ENCODE data around the gene CLEC19A.

DNA sequence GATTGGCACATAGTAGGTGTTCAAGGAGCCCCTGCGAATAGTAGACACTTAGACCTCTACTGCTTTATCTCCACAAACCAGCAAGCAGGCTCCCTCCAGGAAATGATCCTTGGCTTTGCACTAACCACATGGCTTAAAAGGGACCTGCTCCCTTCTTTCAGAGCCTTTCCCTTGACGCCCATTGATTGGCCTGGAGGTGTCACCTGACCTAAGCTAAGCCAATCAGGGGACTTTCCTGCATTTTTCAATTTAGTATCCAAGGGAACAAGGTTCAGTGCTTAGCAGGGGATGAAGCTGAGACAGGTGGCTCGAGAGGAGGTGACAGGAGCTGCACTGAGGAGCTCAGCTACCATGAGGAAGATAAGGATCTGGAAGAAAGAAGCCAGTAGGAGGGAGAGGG is 52.8 kb downstream of the CLEC19A start:
- TF ChIP-seq, protein P1, sequence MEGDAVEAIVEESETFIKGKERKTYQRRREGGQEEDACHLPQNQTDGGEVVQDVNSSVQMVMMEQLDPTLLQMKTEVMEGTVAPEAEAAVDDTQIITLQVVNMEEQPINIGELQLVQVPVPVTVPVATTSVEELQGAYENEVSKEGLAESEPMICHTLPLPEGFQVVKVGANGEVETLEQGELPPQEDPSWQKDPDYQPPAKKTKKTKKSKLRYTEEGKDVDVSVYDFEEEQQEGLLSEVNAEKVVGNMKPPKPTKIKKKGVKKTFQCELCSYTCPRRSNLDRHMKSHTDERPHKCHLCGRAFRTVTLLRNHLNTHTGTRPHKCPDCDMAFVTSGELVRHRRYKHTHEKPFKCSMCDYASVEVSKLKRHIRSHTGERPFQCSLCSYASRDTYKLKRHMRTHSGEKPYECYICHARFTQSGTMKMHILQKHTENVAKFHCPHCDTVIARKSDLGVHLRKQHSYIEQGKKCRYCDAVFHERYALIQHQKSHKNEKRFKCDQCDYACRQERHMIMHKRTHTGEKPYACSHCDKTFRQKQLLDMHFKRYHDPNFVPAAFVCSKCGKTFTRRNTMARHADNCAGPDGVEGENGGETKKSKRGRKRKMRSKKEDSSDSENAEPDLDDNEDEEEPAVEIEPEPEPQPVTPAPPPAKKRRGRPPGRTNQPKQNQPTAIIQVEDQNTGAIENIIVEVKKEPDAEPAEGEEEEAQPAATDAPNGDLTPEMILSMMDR (conservative IDR thresholded peaks at IDR 0.05; ENCODE audit: low read depth, low read length): no peak
- TF ChIP-seq EZH2 (IDR thresholded peaks at IDR 0.05; ENCODE audit: borderline replicate concordance, low read depth, low read length, poor library complexity, severe bottlenecking): no peak
